ENCODE measurements around the gene GNG4.

- TF ChIP-seq POLR2A (IDR thresholded peaks at IDR 0.05), result no peak
- TF ChIP-seq, protein P1, sequence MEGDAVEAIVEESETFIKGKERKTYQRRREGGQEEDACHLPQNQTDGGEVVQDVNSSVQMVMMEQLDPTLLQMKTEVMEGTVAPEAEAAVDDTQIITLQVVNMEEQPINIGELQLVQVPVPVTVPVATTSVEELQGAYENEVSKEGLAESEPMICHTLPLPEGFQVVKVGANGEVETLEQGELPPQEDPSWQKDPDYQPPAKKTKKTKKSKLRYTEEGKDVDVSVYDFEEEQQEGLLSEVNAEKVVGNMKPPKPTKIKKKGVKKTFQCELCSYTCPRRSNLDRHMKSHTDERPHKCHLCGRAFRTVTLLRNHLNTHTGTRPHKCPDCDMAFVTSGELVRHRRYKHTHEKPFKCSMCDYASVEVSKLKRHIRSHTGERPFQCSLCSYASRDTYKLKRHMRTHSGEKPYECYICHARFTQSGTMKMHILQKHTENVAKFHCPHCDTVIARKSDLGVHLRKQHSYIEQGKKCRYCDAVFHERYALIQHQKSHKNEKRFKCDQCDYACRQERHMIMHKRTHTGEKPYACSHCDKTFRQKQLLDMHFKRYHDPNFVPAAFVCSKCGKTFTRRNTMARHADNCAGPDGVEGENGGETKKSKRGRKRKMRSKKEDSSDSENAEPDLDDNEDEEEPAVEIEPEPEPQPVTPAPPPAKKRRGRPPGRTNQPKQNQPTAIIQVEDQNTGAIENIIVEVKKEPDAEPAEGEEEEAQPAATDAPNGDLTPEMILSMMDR (IDR thresholded peaks at IDR 0.05), result no peak
These were observed 74.0 kb downstream of the GNG4 start for GRCh38 chr1:235575597-235575996.

Measured in adrenal gland (tissue), 5 donors.